ENCODE results near the gene AQP2.
A peak's percentile ranks its signal among the peaks of the same experiment; 100 is the strongest.
"Not testable (repeated sequence)": the region's sequence is repeated elsewhere in the genome, so short reads cannot be mapped to it uniquely, and the experiment has no call there.

AQP2 gene

GRCh38 chr12:49971141-49971540 lies 20.6 kb downstream of the AQP2 start:
- DNase-seq: no peak

GRCh38 chr12:49972129-49972528 lies 21.6 kb downstream of the AQP2 start:
- no peak for DNase-seq

- no peak for DNase-seq
These were observed 22.3 kb downstream of the AQP2 start, which contains the start of gene AQP6 for GRCh38 chr12:49972641-49973360. TSS of gene AQP6 (plus strand) at chr12:49972947. CDS start at chr12:49973174, 227 bp downstream.

DNA sequence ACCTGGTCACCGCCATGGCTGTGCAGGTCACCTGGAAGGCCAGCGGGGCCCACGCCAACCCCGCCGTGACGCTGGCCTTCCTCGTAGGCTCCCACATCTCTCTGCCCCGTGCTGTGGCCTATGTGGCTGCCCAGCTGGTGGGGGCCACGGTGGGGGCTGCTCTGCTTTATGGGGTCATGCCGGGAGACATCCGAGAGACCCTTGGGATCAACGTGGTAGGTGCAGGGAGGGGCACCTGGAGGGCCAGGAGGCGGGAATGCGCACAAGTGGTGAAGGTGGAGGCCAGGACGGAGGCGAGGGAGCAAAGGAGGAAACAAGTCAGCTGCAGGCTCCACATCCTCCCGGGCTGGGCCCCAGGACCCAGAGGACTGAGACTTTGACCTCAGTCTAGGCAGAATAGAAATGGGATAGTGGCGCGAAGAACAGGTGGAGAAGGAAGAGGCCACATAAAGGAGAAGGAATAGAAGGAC lies 22.9 kb downstream of the AQP2 start:
- DNase-seq: no peak

DNA sequence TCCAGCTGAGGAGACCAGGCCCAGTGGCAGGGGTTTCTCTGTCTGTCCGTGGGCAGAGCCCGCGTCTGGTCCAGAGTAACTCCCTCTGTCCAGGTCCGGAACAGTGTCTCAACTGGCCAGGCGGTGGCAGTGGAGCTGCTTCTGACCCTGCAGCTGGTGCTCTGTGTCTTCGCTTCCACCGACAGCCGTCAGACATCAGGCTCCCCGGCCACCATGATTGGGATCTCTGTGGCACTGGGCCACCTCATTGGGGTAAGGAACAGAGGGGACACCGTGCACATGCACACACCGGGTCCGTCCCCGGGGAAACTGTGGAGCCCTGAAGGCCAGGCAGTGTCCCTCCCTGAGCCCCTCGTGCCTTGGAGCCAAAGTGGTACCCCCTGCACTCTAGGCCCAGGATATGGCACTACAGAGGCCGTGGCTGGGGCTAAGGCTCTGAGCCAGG lies 23.7 kb downstream of the AQP2 start:
- peak; percentile 36 for DNase-seq

- DNase-seq: no peak
These were observed 24.3 kb downstream of the AQP2 start for GRCh38 chr12:49974677-49975317.

DNA sequence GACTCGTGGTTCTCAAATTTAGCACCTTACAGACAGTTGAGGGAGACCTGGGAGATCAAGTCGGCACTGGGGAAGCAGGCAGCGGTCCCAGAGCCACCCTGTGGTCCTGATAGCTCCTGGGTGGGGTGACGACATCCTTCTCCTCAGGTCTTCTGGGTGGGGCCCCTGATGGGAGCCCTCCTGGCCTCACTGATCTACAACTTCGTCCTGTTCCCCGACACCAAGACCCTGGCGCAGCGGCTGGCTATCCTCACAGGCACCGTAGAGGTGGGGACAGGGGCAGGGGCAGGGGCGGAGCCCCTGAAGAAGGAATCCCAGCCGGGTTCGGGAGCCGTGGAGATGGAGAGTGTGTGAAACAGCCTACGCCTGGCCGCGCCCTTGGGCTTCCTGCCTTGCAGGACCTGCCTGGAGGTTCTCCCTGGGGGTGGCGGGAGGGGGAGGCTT lies 24.8 kb downstream of the AQP2 start:
- DNase-seq: no peak

- no peak for DNase-seq
These were observed 26.0 kb downstream of the AQP2 start for GRCh38 chr12:49976557-49976956.

- DNase-seq: no peak
These were observed 27.6 kb downstream of the AQP2 start for GRCh38 chr12:49978125-49978524.

- DNase-seq: no peak
These were observed 28.6 kb downstream of the AQP2 start for GRCh38 chr12:49979016-49979586.

GRCh38 chr12:49979791-49980190 lies 29.3 kb downstream of the AQP2 start:
- no peak for DNase-seq

DNA sequence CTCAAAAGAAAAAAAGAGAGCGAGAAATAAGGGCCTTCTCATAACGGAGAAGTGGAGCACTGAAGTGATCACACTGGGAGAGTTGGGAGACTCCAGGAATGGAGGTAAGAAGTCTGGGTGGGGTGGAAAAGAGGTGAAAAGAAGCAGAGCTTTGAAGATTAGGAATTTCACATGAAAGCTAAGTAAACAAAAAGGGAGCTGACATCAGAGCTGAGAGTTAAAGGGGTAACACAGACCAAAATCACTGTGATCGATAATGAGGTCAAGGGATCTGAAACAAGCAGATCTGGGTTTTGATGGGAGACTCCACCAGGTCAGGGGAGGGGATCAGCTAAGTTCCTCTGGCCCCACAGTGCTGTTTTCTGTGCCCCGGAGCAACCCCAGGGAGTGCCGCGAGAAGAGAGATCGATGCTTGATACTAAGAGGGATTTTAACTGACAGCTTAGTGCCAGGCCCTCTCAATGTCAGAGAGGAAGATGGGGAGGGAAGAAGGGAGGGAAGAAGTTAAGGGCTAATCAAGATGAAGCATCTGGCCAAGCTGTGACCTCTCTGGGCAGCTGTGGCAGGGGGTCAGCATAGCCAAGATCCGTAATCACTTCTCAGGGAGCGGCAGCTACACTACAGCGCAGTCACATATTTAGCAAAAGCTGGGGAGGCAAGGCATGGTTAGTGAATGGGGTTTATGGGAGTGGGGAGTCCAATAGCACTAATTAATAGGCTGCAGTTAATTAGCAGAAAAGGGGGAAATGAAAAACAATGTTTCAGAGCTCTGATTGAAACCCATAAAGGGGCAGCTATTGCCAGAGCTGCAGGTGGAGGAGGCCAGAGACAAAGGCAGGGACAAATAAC lies 30.2 kb downstream of the AQP2 start:
- no peak for DNase-seq

DNA sequence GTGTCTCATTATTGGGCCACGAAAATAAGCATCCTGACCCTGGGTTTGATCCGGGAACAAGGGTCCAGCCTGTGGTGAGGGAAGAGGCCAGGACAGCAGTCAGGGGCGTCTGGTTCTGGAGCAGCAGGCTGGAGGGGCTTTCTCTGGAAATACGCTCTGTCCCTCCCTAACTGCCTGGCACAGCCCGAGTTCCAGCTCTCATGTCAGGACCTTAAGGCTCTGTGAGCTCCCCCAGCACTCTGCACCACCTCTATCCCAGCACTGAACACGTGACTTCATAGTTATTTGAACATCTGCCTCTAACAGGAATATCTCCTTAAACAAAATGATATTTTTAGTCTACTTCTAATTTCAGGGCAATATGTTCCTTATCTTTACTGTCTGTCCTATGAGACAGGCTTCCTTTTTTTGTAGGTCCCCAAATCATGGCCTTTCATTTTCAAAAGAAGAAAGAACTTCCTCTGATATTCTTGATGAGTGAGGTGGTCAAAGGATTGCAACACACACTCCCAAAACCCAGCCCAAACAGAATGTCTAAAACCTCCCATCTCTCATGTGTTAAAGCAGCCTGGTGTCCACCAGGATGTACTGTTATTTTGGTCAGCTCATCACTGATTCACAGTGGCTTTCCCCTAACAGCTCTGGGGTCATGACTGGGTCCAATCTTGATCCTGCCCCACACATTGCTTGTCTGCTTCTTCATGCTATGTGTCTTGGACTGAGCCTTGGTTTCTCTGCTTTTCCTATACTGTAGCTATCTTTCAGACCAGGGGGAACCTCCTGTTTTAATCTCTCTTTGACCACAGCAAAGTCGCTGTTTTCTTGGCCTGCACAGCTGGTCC lies 31.9 kb downstream of the AQP2 start:
- no peak for DNase-seq

- peak; percentile 89 for DNase-seq
These were observed 33.4 kb downstream of the AQP2 start for GRCh38 chr12:49983892-49984291.

- DNase-seq: no peak
These were observed 34.2 kb downstream of the AQP2 start for GRCh38 chr12:49984476-49985359.

DNA sequence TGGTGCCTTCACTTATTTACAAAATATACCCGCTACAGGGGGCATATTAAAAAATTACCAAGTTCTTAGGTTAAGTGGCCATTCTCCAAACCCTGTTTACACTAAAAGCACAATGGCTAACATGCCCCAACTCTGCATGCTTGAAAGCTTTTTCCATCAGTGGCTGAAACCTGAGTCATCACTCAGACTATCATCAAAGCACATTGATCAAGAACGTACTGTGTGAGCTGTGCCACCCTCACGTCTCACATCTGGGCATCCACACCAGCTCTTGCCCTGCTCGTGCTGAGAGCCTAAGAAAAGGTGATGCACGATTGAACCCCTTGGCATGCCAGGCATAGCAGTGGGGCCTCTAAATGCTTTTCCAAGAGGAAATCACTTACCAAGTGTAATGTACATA lies 35.4 kb downstream of the AQP2 start:
- no peak for DNase-seq

DNA sequence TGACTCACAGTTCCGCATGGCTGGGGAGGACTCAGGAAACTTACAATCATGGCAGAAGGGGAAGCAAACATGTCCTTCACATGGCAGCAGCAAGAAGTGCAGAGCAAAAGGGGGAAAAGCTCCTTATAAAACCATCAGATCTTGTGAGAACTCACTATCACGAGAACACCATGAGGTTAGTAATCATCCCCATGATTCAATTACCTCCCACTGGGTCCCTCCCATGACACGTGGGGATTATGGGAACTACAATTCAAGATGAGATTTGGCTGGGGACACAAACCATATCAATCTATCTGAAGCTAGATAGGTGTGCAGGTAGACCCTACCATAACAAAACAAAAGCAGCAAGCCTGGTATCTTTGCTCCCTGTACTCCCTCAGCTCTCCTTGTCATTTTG lies 35.9 kb downstream of the AQP2 start:
- DNase-seq: not testable (repeated sequence)

DNA sequence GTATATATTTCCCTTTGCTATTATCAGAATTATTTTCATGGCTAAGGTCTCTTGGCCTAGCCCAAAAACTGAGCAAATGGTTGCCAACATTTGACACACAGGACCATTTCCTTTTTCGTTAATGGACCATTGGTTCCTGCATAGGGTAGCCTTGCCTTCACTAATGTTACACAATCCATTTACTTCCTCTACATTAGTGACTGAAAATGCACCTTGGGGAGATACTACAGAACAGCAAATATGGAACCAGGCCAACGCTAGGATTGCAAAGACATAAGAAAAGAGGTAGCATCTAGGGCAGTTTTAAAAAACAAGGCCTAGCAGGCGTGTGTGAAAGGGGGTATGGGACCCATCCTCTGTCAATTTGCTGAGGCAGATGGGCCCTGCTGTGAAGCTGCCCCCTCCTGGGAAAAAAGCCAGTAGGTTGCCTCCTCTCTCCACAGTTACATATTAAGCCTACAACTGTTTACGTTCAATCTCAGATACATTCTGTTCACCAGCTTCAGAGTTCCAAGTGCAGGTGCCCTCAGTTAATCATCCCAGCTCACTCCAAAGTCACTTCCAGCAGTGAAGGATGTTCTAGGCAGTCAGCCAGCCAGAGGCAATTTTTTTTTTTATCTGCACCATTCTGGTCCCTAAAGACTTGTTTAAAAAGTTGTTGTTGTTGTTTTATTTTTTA lies 37.2 kb downstream of the AQP2 start:
- no peak for DNase-seq

GRCh38 chr12:49989400-49989799 lies 38.9 kb downstream of the AQP2 start:
- DNase-seq: not testable (repeated sequence)

DNA sequence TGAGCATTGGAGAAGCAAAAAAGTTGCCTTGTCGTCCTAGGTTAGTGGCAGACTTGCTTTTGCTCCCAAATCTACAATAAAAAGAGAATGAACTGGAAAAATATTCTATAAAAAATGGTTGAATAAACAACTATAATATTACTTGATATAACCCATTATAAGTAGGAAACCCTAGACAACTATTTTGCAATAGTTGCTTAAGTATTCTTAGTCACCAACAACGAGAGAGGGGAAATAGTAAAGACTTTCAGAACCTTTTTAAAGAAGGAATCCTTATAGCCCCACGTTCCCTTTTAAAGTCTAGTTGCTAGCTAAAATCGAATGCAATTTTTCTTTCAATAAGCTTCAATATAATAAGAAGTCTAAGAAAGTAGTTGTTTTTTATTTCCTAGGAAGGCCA lies 39.7 kb downstream of the AQP2 start:
- DNase-seq: no peak
